NCI-H446 treated with DMSO at 0.1 percent for 48 hours (cell line): ENCODE data around the gene CD226.
"Not testable (repeated sequence)": the region's sequence is repeated elsewhere in the genome, so short reads cannot be mapped to it uniquely, and the experiment has no call there.

Experiments
- DNase-seq: peaks from one replicate; lab custom pipeline; 2025; lab: John Stamatoyannopoulos, UW

CD226 gene

DNA sequence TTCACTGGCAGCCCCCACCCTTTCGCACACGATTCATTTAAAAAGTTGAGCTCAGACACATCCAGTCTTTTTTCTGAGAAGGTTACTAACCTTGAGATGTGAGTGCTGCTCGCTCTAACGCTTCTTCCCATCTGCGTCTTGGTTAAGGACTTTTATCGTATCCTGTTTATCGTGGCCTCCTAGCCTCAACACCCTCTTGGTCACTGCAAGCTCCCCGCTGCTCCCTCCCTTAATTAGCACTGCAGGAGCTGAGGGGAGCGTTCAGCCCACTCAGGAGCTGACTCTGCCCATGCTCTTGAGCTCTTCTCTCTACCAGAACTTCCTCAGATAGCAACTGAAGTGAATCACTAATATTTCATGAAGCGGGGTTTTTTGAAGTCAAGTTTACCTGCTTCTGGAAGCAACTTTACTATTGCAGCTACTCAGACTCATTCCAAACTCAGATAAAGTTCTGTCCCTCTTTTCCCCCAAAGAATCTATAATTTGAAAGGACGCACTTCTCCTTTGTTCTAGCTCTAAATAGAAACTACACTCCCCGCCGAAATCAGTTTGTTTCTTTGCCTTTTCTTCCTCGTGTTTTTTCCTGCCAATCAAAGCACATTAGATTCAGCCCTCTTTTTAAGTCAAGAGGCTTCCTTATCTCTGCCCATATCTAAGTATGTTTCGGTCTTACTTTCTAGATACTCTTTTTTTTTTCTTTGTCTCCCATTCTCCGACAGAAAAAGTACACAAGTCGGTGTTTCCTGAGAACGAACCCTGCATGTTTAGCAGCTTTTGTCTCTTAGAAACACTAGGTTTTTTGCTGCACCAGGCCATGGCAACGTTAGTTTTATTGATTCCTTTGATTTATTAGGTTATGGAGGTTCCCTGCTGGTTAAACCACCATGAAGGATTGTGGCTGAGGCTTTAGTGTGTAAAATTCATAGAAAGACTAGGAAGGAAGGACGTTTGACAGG, 9.3 kb upstream of the CD226 start:
- DNase-seq: no peak

DNA sequence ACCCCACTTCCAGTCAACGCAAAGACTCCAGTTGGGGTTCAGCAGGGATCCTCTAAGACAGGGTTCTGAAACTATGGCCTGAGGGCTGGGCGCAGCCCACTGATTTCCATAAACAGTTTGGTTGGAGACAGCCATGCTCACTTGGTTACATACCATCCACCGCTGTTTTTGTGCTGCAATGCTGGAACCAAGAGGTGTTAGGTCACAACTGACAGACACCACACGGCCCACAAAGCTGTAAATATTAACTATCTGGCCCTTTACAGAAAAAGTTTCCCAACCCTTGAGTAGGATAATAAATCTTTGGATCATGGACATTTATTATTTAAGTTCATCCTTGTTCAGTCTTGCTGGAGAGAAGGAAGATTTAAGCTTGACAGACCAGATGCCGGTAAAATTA, 8.4 kb upstream of the CD226 start:
- DNase-seq: no peak

DNA sequence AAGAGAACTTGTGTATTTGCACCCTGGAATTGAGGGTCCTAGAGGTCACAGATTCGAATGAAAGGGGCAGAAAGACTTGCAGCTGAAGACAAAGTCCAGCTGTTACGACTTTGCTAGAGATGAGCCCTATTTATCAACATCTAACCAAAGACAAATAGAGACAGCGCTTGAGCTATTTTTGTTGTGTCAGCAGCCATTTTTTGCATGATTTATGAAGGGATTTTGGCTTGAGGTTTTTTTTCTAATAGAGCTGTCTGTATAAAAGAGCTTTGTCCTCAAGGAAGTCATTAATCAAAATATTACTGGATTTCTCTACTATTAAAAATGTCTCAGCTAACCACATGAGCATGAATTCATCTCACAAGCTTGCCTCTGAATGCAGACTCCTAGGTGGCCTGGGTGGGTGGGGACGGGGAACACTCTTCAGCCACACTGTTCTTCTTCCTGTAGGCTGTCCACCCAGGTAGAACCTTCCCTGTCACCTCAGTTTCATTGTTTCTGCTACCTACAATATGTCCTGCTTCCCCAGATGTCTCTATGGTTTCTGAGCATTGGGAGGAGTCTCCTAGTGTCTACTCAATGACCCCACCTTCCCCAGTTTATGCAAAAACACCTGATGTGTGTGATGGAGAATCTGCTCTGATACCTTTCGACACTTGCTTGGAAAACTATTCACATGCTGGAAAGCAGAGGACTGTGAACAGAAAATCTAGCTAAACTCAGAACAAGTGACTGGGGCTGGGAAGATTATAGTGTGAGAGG, 7.2 kb upstream of the CD226 start:
- no peak for DNase-seq

DNA sequence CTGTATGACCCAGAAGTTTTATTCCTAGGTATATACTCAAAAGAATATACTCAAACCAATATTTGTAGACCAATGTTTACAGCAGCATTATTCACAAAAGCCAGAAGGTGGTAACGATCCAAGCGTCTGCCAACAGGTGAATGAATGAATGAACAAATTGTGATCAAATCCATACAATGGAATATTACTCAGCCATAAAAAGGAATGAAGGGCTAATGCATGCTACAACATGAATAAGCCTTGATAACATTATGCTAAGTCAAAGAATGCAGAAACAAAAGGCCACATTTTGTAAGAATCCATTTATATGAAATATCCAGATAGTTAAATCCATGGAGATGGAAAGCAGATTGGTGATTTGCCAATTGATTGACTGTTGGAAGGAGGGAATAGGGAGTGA, 5.5 kb upstream of the CD226 start:
- DNase-seq: no peak

DNA sequence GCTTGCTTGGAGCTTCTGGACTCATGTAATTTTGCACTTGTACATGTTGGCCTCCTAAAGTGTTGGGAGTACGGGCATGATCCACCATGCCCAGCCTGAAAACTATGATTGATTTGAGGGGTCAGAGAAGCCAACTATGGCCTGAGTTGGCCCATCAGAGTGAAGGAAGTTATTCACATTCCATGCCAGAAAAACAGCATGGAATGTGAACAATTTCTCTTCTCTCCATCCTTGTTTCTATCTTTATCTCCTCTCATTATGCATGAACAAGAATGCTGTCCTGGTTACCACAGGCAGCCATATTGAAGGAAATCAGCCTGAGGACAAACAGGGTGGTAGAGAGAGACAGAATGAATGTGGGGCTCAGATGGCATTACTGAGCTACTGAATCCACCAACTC, 3.5 kb upstream of the CD226 start:
- DNase-seq: no peak

DNA sequence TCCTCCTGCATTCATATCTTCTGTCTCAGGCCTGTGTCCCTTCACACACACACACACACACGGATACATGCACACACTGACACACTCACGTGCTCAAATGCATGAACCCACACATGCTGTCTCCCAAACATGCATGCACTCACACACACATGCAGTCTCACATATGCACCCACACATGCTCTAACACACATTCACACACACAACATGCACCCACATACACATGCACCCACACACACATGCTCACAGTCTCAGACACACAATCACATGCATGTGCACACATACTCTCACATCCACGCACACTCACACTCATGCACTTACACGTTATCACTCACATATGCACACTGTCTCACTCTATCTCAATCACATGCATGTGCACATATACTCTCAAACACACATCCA, 1.9 kb upstream of the CD226 start:
- no peak for DNase-seq

DNA sequence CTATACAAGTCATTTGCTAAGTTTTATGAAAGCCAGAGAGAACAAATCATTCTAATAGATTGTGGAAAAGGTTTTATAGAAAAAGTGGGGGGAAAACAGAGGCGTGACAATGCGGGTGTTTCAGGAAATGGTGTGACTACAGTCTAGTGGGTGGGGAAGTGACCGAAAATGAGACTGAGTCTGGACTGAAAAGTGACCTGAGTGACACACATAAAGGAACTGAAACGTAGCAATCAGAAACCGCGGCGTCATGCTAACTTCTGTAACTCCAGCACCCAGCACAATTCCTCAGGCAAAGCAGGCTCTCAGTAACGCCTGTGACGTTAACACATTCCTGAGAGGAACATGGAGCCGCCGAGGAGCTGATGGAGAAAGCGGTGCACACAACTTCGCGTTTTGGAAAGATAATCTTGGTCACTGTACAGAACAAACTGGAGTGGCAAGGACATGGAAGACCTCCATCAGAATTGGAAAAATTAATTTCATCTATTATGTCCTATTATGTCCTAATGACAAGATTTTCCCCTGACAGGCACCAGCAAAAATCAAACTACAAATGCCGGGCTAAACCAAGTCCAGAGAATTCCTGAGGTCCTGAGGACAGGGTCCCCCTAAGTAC, 1.4 kb upstream of the CD226 start:
- no peak for DNase-seq

DNA sequence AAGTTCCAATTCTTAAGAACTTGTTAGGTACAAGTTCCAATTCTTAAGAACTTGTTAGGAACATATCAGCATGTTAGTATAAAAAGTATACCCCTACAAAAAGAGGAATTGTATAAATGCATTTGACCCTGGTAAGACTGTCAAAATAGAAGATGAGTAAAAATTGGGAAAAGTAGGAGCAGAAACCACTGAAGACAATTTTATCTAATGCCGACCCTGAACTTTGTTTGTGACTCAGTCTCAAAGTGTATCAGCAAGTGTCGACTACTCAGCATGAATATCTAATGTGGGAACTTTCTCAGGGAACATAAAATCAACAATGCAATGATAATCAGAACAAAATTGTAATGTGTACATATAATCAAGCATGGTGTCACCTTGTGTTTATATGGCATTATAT, 583 bp upstream of the CD226 start:
- no peak for DNase-seq

DNA sequence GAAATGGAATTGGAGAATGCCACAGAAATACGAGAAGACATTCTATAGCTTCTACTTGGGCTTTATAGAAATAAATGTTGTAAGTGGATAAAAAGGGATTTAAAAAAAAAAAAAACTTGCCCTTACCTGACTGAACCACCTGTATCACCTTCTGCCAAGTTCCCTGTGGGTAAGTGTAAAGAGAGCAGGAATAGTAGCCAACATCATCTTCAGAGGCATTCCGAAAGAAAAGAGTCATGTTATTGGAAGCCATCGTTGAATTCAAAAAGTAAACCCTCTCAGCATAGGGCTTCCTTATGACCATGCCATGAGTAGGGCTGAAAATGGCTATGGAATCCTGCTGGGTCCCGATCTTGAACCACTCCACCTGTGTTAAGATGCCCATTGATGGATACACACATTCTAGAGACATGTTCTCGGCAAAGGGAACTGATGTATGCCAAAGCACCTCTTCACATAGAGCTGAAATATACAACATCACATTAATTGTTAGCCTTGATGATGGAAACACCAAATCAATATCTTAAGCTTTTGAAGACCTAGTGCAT, 991 bp downstream of the CD226 start:
- DNase-seq: no peak

DNA sequence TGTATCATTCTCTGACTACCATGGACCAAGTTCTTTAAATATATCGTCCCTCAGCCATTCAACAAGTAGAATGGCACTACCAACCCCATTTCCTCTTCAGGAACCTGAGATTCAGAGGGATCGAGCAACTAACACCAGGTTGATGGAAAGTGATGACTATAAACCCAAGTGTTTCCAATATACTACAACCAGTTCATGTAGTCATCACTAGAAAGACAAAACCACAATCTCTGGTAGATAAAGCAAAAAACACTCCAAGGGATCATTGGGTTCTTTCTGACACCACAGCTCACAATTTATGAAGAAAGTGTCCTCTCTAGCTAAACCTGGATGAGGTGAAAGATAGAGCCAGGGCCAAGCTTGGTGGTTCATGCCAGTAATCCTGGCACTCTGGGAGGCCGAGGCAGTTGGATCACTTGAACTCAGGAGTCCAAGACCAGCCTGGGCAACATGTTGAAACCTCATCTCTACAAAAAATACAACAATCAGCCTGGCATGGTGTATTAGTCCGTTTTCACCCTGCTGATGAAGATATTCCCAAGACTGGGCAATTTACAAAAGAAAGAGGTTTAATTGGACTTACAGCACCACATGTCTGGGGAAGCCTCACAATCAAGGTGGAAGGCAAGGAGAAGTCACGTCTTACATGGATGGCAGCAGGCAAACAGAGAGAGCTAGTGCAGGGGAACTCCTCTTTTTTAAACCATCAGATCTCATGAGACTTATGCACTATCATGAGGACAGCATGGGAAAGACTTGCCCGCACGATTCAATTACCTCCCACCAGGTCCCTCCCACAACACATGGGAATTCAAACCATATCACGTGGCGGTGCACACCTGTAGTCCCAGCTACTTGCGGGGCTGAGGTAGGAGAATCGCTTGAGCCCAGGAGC, 2.2 kb downstream of the CD226 start:
- no peak for DNase-seq

DNA sequence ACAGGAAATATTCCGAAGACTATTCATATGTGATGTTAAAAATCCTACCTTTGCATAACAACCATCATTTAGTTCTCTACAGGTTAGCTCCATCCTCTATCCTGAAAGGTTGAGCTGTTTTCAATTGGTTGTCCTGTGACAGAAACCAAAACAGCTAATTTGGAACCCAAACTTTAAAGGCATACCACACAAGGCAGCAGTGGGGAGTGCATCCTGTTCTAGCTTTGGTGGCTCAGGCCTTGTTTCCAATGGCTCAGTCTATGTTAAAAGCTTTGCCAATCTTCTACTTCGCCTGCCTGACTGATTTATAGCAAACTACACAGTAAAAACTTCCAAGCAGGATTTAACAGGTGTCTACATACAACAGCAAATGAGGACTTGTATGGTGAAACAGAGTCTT, 3.2 kb downstream of the CD226 start:
- DNase-seq: no peak

DNA sequence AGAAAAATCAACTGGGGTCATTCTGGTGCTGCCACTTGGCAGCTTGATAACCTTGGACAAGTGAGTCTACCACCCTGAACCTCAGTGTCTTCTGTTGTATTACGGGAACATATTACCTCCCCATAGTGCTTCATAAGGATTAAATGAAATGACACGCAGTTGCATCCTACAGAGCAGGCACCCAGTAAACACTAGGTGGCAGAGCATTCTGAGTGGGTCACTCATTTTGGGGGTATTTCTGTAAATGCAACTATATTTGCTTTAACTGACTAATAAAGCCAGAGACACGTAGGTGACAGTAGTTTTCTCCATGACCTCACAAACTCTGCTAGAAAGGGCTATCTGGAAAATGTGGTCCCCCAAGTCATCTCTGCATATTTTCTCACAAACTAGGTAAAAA, 4.7 kb downstream of the CD226 start:
- DNase-seq: no peak

DNA sequence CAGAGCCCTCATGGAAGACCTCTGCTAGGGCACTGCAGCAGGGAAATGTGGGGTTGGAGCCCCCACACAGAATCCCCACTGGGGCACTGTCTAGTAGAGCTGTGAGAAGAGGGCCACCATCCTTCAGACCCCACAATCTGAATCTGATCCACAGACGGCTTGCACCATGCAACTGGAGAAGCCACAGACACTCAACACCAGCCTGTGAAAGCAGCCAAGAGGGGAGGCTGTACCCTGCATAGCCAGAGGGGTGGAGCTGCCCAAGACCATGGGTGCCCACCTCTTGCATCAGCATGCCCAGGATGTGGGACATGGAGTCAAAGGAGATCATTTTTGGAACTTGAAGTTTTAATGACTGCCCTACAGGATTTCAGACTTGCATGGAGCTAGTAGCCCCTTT, 6.5 kb downstream of the CD226 start:
- DNase-seq: no peak

DNA sequence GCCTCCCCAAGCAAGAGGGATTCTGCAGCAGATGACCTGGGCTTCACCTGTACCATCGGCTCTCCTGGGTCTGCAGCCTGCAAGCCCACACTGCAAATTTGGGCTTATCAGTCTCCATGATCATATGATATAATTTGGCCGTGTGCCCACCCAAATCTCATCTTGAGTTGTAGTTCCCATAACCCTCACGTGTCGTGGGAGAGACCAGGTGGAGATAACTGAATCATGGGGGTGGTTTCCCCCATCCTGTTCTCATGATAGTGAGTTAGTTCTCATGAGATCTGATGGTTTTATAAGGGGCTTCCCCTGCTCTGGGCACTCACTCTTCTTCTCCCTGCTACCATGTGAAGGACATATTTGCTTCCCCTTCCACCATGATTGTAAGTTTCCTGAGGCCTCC, 7.9 kb downstream of the CD226 start:
- not testable (repeated sequence) for DNase-seq

DNA sequence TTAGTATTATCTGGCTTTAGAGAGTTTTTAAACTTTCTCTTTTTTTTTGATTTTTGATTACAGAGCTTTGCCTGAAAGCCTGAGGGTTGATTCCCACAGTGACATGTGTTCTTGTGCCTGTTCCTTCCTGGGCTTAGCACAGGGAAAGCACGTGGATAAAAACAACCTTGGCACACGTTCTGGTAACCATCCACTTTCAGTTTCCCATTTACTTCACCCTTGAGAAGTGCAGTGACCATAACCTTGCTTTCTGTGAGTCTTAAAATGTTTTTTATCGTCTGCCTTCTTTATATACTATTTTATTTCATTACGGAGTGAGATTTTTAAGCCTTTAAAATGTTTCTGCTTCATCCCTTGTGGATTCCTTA, 11.5 kb downstream of the CD226 start:
- DNase-seq: no peak

DNA sequence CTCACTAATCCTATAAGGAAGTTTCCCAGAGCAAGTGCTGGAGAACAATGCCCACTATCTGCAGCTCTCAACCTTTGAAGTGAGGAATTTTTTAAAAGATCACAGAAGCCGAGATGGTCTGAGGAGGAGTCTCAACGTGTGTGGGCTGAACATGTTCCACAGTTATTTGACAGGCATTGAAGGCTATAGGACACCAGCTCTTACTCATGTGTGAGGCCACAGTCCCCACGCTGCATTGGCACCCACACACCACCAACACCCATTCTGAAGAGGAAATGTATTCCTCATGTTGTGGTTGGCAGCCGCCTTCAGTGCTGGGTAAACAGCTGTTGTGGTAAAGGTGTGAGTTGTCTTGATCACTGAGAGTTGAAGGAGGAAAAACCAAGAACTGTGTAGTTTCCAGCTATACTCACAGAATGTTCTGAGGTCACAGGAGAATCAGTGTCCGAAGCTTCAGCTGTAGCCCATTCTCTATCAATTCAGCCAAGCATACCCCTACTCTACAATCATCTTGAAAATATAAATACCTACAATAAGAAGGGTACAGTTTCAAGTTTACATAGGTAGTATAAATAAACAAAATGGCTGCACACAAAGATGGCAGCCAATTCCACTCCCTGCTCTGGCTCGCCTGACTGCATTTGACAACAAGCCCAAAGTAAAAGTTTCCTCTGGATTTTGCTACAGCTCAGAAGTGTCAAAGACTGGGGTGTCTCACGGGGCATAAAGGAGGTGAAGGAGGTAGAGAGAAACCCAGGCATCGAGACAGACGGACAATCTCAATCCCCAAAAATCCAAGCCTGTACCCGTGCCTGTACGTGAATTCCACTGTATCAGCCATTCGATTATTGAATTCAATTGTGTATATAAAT, 12.1 kb downstream of the CD226 start:
- DNase-seq: no peak

DNA sequence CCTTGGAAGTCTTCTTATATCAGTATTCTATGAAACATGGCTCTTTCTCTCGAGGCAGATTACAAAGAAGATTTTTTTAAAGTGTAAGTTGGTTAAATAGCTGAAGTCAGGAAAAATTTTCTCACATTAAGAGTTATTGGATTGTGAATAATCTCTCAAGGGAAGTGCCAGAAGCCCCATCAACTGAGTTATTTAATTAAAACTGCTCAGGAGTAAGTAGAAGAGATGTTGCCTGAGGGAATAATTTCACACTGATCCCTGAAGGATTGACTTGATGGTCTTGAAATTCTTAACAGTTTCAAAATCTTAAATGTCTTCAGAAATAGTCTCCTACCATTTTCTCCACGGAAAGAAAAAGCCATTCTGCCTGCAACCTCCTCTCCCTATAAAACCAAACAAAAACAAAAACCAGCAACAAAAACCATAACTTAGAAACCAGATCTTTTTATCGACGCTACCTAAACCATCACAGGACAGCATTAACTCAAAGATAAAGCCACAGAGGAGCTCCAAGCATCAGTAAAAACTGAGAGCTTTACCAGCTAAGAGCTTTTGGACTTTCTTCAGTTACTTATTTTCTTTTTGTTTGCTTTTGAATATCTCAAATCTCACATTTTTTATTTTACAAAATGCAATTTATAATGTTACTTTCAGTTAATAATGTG, 12.9 kb downstream of the CD226 start:
- no peak for DNase-seq

DNA sequence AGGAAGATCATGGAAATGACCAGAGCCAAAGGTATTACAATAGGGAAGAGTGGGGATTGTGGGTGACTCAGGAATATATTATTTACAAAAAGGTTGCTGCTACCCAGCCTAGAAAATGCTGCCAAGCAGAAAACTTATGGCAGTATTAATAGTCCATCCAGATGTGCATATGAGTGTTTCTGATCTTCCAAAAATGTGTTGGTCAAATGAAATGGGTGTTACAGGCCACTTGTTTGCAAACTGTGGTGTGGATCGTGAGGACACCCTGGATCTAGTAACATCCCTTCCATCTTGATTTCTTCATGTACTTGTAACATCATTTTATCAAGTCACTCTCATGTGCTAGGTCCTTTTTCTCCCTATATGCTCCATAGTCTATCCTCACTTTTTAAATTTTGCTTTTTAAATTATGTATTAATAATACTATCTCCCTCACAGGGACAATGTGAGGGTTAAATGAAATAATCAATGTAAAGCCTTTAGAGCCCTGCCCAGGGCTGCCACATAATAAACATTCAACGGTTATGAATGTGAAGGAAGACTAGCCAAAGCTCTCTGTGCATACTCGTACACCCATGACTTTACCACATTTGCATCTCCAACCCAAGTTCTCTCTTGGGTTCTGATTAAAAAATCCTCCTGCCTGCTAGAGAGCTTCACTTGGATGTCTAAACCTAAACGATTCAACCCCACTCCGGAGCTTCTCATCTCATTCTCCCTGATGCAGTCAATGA, 18.5 kb downstream of the CD226 start:
- DNase-seq: no peak

DNA sequence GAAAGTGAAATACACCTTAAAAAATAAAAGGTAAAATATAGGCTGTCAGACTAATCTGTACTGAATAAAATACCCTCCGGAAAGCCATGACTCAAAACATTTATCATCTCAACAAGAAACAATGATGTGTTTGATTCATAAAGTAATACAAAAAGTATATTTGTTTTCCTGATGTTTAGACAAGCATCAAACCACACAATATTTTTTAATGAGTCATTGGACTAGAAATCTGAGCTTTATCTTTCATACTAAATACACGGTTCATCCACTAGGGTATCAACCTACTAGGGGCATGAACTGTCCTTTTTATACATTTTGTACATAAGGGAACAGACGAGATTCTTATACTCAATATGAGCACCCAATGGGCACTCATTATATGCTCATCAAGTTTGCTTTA, 31.3 kb downstream of the CD226 start:
- DNase-seq: no peak
